Daoy (cell line): ENCODE measurements around the gene PDCD6IP. TPM values are rescaled to one million over a fixed set of nuclear protein-coding genes. Genes with fewer than 3 reads are reported as not detected.
"Not testable (repeated sequence)": the region's sequence is repeated elsewhere in the genome, so short reads cannot be mapped to it uniquely, and the experiment has no call there.

Experiments
- DNase-seq: peaks from one replicate; pipeline ENCODE4 v3.0.0-alpha.2; 2015; ENCODE audit warnings: low read depth
- total RNA-seq: library from RNA; depleted of rRNA; stranded (reverse); fragments of >200 nt; shearing (Covaris generic); gene quantifications from 2 replicates; pipeline ENCODE4 v1.2.3, GENCODE V29; 2014

The PDCD6IP gene
- total RNA-seq, 1 experiment from 2014 or later = 45.4 TPM

GRCh38 chr3:33855407-33855806 lies 57.0 kb downstream of the PDCD6IP start:
- not testable (repeated sequence) for DNase-seq

- DNase-seq = no peak
Observed at GRCh38 chr3:33855884-33856546, 57.6 kb downstream of the PDCD6IP start.

- DNase-seq = not testable (repeated sequence)
Observed at GRCh38 chr3:33857701-33858100, 59.3 kb downstream of the PDCD6IP start.

GRCh38 chr3:33858131-33858530 lies 59.7 kb downstream of the PDCD6IP start:
- no peak for DNase-seq

GRCh38 chr3:33860373-33861050 lies 62.1 kb downstream of the PDCD6IP start:
- no peak for DNase-seq

GRCh38 chr3:33865133-33865532 lies 66.7 kb downstream of the PDCD6IP start:
- no peak for DNase-seq

- DNase-seq = no peak
Observed at GRCh38 chr3:33868309-33868708, 69.9 kb downstream of the PDCD6IP start.

GRCh38 chr3:33869977-33870376 lies 71.5 kb downstream of the PDCD6IP start:
- no peak for DNase-seq

- no peak for DNase-seq
Observed at GRCh38 chr3:33874815-33875214, 76.4 kb downstream of the PDCD6IP start.

GRCh38 chr3:33875680-33876079 lies 77.2 kb downstream of the PDCD6IP start:
- DNase-seq = no peak

- no peak for DNase-seq
Observed at GRCh38 chr3:33877187-33877586, 78.8 kb downstream of the PDCD6IP start.

- DNase-seq = no peak
Observed at GRCh38 chr3:33879540-33879939, 81.1 kb downstream of the PDCD6IP start.

- no peak for DNase-seq
Observed at GRCh38 chr3:33881156-33882064, 83.0 kb downstream of the PDCD6IP start.

GRCh38 chr3:33882296-33882695 lies 83.9 kb downstream of the PDCD6IP start:
- no peak for DNase-seq

- peak; percentile 14 for DNase-seq
Observed at GRCh38 chr3:33883538-33883950, 85.1 kb downstream of the PDCD6IP start.

GRCh38 chr3:33883951-33884561 lies 85.6 kb downstream of the PDCD6IP start:
- DNase-seq = peak; percentile 20

GRCh38 chr3:33884701-33885100 lies 86.3 kb downstream of the PDCD6IP start:
- no peak for DNase-seq

- DNase-seq = no peak
Observed at GRCh38 chr3:33885496-33885895, 87.1 kb downstream of the PDCD6IP start.

- DNase-seq = no peak
Observed at GRCh38 chr3:33886015-33886414, 87.6 kb downstream of the PDCD6IP start.

- no peak for DNase-seq
Observed at GRCh38 chr3:33887478-33887877, 89.0 kb downstream of the PDCD6IP start.

GRCh38 chr3:33889394-33890039 lies 91.1 kb downstream of the PDCD6IP start:
- no peak for DNase-seq
